Thyroid gland (tissue), 4 donors: Measurements from ENCODE around the gene DRD3. TPM values are rescaled to one million over a fixed set of nuclear protein-coding genes. Genes with fewer than 3 reads are reported as not detected.
A peak's percentile ranks its signal among the peaks of the same experiment; 100 is the strongest.

Experiments used
- DNase-seq, 2 donors: peaks; one replicate each; pipeline ENCODE4 v3.0.0-alpha.2; 2019
- H3K27ac ChIP-seq, 3 donors: fragments of 200-600 bp; sonication (generic); 1 replicate in 2 of 3; 2 replicates in 1 of 3; pipeline ENCODE4 v1.5.1; 2016 to 2019; ENCODE audit warnings: mild to moderate bottlenecking in 1 of 3, moderate library complexity in 1 of 3
- H3K27me3 ChIP-seq: fragments of 200-600 bp; sonication (generic); one replicate; pipeline ENCODE4 v1.5.1; 2019
- H3K36me3 ChIP-seq, 2 donors: fragments of 200-600 bp; sonication (generic); one replicate each; pipeline ENCODE4 v1.5.1; 2016 to 2019
- H3K4me1 ChIP-seq, 2 donors: fragments of 200-600 bp; sonication (generic); one replicate each; pipeline ENCODE4 v1.5.1; 2017 to 2019
- H3K4me3 ChIP-seq, 3 donors: fragments of 200-600 bp; sonication (generic); replicated peaks in 1 of 3; 1 replicate in 2 of 3; 2 replicates in 1 of 3; pipeline ENCODE4 v1.5.1; 2016; ENCODE audit warnings: mild to moderate bottlenecking in 1 of 3
- H3K9me3 ChIP-seq: fragments of 200-600 bp; sonication (generic); one replicate; pipeline ENCODE4 v1.5.1; 2017
- POLR2A ChIP-seq, 2 donors: fragments of 450-650 bp; IDR thresholded peaks; one replicate each; pipeline ENCODE4 v1.6.1; 2017; ENCODE audit warnings: antibody characterized with exemption in 2 of 2, mild to moderate bottlenecking in 2 of 2, moderate library complexity in 1 of 2
- WGBS, 2 donors: methylation state at CpG; one replicate each; pipeline ENCODE4 v1.1.5; 2017; 5-methylcytosine and 5-hydroxymethylcytosine counted together
- intact Hi-C: fragments of 100-400 bp; cut with DNase I; formaldehyde crosslinking; loops from one replicate; pipeline ENCODE4 v1.15.1; 2023
- total RNA-seq, 4 donors: library from RNA; depleted of rRNA; stranded (reverse); fragments of >200 nt; gene quantifications; one replicate each; pipeline ENCODE4 v1.2.3, GENCODE V29; 2016
- TF ChIP-seq, protein P1 (sequence below), 6 experiments: fragments of 200-600 bp in 3 of 6; fragments of 450-650 bp in 3 of 6; sonication (generic) in 3 of 6; IDR thresholded peaks; one replicate each; pipeline ENCODE4 v1.5.1; 2016 to 2019; ENCODE audit warnings: antibody characterized with exemption in 6 of 6, mild to moderate bottlenecking in 2 of 6, inconsistent platforms in 1 of 6, moderate library complexity in 1 of 6

DRD3 gene
- total RNA-seq, 4 donors from 2014 or later, result not detected

DNA sequence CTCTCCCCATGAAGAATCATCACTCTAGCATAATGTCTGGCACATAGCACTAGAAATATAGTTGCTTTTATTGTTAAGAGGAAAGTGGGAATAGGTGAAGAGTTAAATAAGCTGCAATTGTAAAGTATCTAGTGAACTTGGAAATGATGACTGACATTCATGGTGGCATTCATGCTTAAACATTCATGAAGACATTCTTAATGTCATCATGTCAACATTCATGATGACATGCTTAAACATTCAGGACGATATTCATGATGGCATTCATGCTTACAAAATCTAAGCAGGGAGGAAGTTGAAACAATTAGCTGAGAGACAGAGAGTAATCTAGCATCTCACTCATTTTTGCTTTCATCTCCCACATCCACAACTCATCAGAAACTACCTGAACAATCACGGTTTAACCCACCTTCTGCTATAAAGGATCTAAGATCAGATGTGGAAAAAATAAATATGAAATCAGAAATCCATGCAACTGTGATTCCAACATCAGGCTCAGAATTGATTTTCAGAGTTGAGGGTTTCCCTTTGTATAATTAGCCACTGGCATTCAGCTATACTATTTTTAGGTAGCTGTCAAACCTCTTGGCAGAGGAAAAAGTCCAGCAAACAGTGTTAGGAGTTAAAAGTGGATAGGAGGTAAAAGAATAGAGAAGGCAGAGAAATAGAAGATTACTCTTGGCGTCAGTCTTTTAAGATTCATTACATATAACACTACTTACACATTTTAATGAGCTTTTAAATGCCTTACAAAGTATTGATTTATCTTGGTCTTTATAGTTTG lies 3.5 kb downstream of the DRD3 start:
- no peak overlapping the region for H3K27ac ChIP-seq
- H3K9me3 ChIP-seq, result no peaks in the 10 kb centered on the region
- H3K36me3 ChIP-seq, result no peaks in the 10 kb centered on the region
- no peak for DNase-seq
- H3K4me1 ChIP-seq, result no peaks in the 10 kb centered on the region
- H3K4me3 ChIP-seq, result no peak overlapping the region
- 68 to 73% methylated on average over 3 of the region's 3 CpGs for WGBS, 2 donors
- H3K27me3 ChIP-seq, result no peaks in the 10 kb centered on the region
- TF ChIP-seq, protein P1, sequence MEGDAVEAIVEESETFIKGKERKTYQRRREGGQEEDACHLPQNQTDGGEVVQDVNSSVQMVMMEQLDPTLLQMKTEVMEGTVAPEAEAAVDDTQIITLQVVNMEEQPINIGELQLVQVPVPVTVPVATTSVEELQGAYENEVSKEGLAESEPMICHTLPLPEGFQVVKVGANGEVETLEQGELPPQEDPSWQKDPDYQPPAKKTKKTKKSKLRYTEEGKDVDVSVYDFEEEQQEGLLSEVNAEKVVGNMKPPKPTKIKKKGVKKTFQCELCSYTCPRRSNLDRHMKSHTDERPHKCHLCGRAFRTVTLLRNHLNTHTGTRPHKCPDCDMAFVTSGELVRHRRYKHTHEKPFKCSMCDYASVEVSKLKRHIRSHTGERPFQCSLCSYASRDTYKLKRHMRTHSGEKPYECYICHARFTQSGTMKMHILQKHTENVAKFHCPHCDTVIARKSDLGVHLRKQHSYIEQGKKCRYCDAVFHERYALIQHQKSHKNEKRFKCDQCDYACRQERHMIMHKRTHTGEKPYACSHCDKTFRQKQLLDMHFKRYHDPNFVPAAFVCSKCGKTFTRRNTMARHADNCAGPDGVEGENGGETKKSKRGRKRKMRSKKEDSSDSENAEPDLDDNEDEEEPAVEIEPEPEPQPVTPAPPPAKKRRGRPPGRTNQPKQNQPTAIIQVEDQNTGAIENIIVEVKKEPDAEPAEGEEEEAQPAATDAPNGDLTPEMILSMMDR (IDR thresholded peaks at IDR 0.05), result no peak
- no peak for TF ChIP-seq POLR2A (IDR thresholded peaks at IDR 0.05)
- intact Hi-C loops, result no loop called here

DNA sequence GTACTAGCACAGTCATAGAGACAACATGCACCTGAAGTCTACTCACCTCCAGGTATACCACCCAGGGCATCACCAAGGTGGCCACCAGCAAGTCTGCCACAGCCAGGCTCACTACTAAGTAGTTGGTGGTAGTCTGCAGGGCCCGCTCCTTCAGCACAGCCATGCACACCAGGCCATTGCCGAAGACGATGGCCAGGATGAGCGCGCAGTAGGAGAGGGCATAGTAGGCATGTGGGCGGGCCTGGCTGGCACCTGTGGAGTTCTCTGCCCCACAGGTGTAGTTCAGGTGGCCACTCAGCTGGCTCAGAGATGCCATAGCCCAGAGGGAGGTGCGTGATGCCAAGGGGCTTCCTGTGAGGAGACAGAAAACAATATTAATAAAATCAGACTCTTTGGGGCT lies 7.2 kb downstream of the DRD3 start:
- no peak for DNase-seq
- Histone ChIP-seq H3K36me3 (no peaks in the 10 kb centered on the region), H3K4me3 (no peak overlapping the region), H3K4me1 (no peaks in the 10 kb centered on the region), H3K27me3 (no peaks in the 10 kb centered on the region), H3K27ac (no peak overlapping the region), H3K9me3 (no peaks in the 10 kb centered on the region)
- 88 to 93% methylated on average over 7 of the region's 7 CpGs for WGBS, 2 donors
- TF ChIP-seq, protein P1 (IDR thresholded peaks at IDR 0.05), result no peak
- no peak for TF ChIP-seq POLR2A (IDR thresholded peaks at IDR 0.05)
- intact Hi-C loops, result no loop called here

DNA sequence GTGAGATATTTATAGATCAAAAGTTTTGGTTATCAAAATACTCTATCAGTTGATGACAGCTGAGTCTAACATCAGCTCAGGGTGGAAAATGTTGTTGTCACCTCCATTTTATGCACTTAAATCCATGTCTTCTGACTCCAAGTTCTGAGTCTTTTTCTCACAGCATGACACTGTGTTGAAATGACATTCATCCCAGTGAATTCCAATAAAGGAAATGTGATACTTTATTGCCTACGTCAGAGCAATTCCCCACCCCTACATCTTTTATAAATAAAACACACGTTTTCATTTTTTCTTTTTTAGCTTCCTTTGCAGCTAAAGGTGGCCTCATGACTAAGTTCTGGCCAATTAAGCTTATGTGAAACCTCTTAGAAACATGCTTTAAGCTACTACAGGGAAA lies 10.7 kb downstream of the DRD3 start:
- intact Hi-C loops, result no loop called here

DNA sequence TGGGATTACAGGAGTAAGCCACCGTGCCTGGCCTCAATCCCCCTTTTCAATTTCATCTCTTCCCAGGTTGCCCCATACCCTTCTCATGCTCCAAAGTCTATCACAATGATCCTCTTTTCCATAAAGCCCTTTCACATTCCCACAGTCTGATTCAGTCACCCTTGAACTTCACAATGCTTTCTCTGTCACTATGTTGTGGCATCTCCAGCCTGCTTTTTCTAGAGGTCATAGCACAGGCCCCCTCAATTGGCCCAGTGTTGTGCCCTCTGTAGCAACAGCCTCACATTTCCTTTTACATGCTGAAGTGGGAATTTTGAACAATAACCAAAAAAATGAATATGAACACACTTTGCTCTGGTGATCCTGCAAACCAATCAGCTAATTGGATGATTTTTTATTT lies 21.5 kb downstream of the DRD3 start:
- Histone ChIP-seq H3K4me1 (no peaks in the 10 kb centered on the region), H3K9me3 (no peaks in the 10 kb centered on the region), H3K36me3 (no peaks in the 10 kb centered on the region), H3K27ac (no peak overlapping the region), H3K27me3 (no peaks in the 10 kb centered on the region), H3K4me3 (no peak overlapping the region)
- TF ChIP-seq, protein P1 (IDR thresholded peaks at IDR 0.05), result no peak
- no peak for TF ChIP-seq POLR2A (IDR thresholded peaks at IDR 0.05)
- WGBS, 2 donors, result 89 to 92% methylated on average over 1 of the region's 1 CpG
- intact Hi-C loops, result loop anchor here (10.0 kb wide), 1 partner anchor 1017 kb away; no protein-coding TSS in a partner anchor
- no peak for DNase-seq

More for the DNA sequence above, 10.7 kb downstream of the DRD3 start:
- WGBS, 2 donors, result 39 to 47% methylated on average over 2 of the region's 2 CpGs
- Histone ChIP-seq H3K27me3 (no peaks in the 10 kb centered on the region), H3K27ac (no peak overlapping the region), H3K36me3 (no peaks in the 10 kb centered on the region), H3K9me3 (no peaks in the 10 kb centered on the region), H3K4me1 (no peaks in the 10 kb centered on the region), H3K4me3 (no peak overlapping the region)
- TF ChIP-seq, protein P1 (IDR thresholded peaks at IDR 0.05), result no peak
- TF ChIP-seq POLR2A (IDR thresholded peaks at IDR 0.05), result no peak
- no peak for DNase-seq

DNA sequence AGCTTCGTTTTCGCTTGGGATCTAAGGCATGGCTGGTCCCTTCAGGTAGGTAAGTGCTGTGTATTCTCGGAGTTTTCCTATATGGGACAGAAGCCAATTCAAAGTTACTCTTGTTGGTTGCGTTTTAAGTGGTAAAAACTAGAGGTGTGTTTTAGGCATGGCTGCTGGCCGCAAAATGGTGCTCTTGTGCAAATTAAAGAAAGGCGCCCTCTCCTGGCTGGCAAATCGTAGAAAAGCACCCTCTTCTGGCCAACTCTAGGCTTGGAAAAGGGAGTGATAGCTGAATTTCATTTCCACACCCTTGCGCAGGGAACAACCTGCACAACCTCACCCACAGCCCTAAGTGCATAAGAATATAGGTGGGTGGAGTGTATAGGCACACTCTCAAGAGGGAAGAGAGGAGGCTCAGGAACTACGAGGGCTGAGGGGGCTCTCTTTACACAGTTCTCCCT lies 23.5 kb downstream of the DRD3 start:
- Histone ChIP-seq H3K9me3 (no peaks in the 10 kb centered on the region), H3K4me3 (no peak overlapping the region), H3K36me3 (no peaks in the 10 kb centered on the region), H3K27ac (no peak overlapping the region), H3K27me3 (no peaks in the 10 kb centered on the region), H3K4me1 (no peaks in the 10 kb centered on the region)
- WGBS, 2 donors, result 66 to 70% methylated on average over 9 of the region's 9 CpGs
- no peak for TF ChIP-seq POLR2A (IDR thresholded peaks at IDR 0.05)
- TF ChIP-seq, protein P1 (IDR thresholded peaks at IDR 0.05), result peak in 3 of 6 experiments; percentile 15 to 20 (median 15)
- DNase-seq, result peak in 1 of 2 donors; percentile 15
- intact Hi-C loops, result loop anchor here (10.0 kb wide), 1 partner anchor 1019 kb away; no protein-coding TSS in a partner anchor
